GM19099 (cell line): Measurements from ENCODE around the gene OCA2.

Source experiments
- POLR2A ChIP-seq: IDR thresholded peaks from 3 replicates; pipeline ENCODE4 v1.6.1; 2011; ENCODE audit warnings: low read depth; ENCODE audit not compliant: insufficient read length; ENCODE audit errors: extremely low read depth

OCA2 gene

GRCh38 chr15:28015855-28016254 lies 83.3 kb downstream of the OCA2 start:
- TF ChIP-seq POLR2A = no peak

- no peak for TF ChIP-seq POLR2A
Observed at GRCh38 chr15:28014623-28015200, 84.4 kb downstream of the OCA2 start.

- no peak for TF ChIP-seq POLR2A
Observed at GRCh38 chr15:28013976-28014375, 85.1 kb downstream of the OCA2 start.

GRCh38 chr15:28013480-28013879 lies 85.6 kb downstream of the OCA2 start:
- no peak for TF ChIP-seq POLR2A

GRCh38 chr15:28012231-28012630 lies 86.9 kb downstream of the OCA2 start:
- TF ChIP-seq POLR2A = no peak

- no peak for TF ChIP-seq POLR2A
Observed at GRCh38 chr15:28006116-28006905, 92.8 kb downstream of the OCA2 start.

GRCh38 chr15:28005004-28005527 lies 94.0 kb downstream of the OCA2 start:
- TF ChIP-seq POLR2A = no peak

GRCh38 chr15:28004143-28005003 lies 94.7 kb downstream of the OCA2 start:
- TF ChIP-seq POLR2A = no peak

- TF ChIP-seq POLR2A = no peak
Observed at GRCh38 chr15:28003302-28004037, 95.6 kb downstream of the OCA2 start.

GRCh38 chr15:28002867-28003266 lies 96.2 kb downstream of the OCA2 start:
- no peak for TF ChIP-seq POLR2A

- no peak for TF ChIP-seq POLR2A
Observed at GRCh38 chr15:28002136-28002861, 96.8 kb downstream of the OCA2 start.

GRCh38 chr15:28001641-28002040 lies 97.5 kb downstream of the OCA2 start:
- no peak for TF ChIP-seq POLR2A

- TF ChIP-seq POLR2A = no peak
Observed at GRCh38 chr15:27993996-27994780, 104.9 kb downstream of the OCA2 start.

- no peak for TF ChIP-seq POLR2A
Observed at GRCh38 chr15:27993544-27993943, 105.6 kb downstream of the OCA2 start.
